PC-9 (cell line): ENCODE measurements around the gene ZNF385B.

Experiments used
- CTCF ChIP-seq: fragments of 200-600 bp; sonication (generic); conservative IDR thresholded peaks from 2 replicates; pipeline ENCODE4 v1.6.1; 2017; ENCODE audit warnings: mixed run types, antibody characterized with exemption, mild to moderate bottlenecking, moderate library complexity
- EZH2 ChIP-seq: fragments of 200-600 bp; sonication (generic); IDR thresholded peaks from 2 replicates; pipeline ENCODE4 v1.8.0; 2017; ENCODE audit warnings: antibody characterized with exemption, low read depth

- TF ChIP-seq CTCF (no peak), EZH2 (no peak)
Measured at GRCh38 chr2:179702912-179703311, 158.5 kb downstream of the ZNF385B start.
